GM19397 (cell line): ENCODE results near the gene CLPTM1.
A peak's percentile ranks its signal among the peaks of the same experiment; 100 is the strongest.
"Not testable (repeated sequence)": the region's sequence is repeated elsewhere in the genome, so short reads cannot be mapped to it uniquely, and the experiment has no call there.

Experiments
- ATAC-seq: cut with Tn5 transposase; IDR thresholded peaks from one replicate; pipeline ENCODE4 v1.9.1; 2021; ENCODE audit warnings: mild to moderate bottlenecking, moderate library complexity; ENCODE audit not compliant: unreplicated experiment

CLPTM1 gene, protein sequence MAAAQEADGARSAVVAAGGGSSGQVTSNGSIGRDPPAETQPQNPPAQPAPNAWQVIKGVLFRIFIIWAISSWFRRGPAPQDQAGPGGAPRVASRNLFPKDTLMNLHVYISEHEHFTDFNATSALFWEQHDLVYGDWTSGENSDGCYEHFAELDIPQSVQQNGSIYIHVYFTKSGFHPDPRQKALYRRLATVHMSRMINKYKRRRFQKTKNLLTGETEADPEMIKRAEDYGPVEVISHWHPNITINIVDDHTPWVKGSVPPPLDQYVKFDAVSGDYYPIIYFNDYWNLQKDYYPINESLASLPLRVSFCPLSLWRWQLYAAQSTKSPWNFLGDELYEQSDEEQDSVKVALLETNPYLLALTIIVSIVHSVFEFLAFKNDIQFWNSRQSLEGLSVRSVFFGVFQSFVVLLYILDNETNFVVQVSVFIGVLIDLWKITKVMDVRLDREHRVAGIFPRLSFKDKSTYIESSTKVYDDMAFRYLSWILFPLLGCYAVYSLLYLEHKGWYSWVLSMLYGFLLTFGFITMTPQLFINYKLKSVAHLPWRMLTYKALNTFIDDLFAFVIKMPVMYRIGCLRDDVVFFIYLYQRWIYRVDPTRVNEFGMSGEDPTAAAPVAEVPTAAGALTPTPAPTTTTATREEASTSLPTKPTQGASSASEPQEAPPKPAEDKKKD

GRCh38 chr19:44954649-44955504, at the start of gene CLPTM1:
CLPTM1 (plus strand) TSS chr19:44955380; CDS start chr19:44955396, 16 bp downstream.
- ATAC-seq = peak; percentile 76

DNA sequence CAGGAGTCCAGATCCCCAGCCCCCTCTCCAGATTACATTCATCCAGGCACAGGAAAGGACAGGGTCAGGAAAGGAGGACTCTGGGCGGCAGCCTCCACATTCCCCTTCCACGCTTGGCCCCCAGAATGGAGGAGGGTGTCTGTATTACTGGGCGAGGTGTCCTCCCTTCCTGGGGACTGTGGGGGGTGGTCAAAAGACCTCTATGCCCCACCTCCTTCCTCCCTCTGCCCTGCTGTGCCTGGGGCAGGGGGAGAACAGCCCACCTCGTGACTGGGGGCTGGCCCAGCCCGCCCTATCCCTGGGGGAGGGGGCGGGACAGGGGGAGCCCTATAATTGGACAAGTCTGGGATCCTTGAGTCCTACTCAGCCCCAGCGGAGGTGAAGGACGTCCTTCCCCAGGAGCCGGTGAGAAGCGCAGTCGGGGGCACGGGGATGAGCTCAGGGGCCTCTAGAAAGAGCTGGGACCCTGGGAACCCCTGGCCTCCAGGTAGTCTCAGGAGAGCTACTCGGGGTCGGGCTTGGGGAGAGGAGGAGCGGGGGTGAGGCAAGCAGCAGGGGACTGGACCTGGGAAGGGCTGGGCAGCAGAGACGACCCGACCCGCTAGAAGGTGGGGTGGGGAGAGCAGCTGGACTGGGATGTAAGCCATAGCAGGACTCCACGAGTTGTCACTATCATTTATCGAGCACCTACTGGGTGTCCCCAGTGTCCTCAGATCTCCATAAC, 49.6 kb upstream of the CLPTM1 start, which contains the start of gene APOE:
TSS of gene APOE (plus strand) at position 360 of the 724 bp plus-strand sequence. CDS start 829 bp downstream, outside the sequence.
- no peak for ATAC-seq

- no peak for ATAC-seq
Observed at GRCh38 chr19:44907613-44908012, 47.6 kb upstream of the CLPTM1 start.

DNA sequence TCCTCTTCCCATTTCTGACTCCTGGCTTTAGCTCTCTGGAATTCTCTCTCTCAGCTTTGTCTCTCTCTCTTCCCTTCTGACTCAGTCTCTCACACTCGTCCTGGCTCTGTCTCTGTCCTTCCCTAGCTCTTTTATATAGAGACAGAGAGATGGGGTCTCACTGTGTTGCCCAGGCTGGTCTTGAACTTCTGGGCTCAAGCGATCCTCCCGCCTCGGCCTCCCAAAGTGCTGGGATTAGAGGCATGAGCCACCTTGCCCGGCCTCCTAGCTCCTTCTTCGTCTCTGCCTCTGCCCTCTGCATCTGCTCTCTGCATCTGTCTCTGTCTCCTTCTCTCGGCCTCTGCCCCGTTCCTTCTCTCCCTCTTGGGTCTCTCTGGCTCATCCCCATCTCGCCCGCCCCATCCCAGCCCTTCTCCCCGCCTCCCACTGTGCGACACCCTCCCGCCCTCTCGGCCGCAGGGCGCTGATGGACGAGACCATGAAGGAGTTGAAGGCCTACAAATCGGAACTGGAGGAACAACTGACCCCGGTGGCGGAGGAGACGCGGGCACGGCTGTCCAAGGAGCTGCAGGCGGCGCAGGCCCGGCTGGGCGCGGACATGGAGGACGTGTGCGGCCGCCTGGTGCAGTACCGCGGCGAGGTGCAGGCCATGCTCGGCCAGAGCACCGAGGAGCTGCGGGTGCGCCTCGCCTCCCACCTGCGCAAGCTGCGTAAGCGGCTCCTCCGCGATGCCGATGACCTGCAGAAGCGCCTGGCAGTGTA, 46.9 kb upstream of the CLPTM1 start:
- ATAC-seq = no peak

DNA sequence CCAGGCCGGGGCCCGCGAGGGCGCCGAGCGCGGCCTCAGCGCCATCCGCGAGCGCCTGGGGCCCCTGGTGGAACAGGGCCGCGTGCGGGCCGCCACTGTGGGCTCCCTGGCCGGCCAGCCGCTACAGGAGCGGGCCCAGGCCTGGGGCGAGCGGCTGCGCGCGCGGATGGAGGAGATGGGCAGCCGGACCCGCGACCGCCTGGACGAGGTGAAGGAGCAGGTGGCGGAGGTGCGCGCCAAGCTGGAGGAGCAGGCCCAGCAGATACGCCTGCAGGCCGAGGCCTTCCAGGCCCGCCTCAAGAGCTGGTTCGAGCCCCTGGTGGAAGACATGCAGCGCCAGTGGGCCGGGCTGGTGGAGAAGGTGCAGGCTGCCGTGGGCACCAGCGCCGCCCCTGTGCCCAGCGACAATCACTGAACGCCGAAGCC, 46.3 kb upstream of the CLPTM1 start:
- no peak for ATAC-seq

DNA sequence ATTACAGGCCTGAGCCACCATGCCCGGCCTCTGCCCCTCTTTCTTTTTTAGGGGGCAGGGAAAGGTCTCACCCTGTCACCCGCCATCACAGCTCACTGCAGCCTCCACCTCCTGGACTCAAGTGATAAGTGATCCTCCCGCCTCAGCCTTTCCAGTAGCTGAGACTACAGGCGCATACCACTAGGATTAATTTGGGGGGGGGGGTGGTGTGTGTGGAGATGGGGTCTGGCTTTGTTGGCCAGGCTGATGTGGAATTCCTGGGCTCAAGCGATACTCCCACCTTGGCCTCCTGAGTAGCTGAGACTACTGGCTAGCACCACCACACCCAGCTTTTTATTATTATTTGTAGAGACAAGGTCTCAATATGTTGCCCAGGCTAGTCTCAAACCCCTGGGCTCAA, 45.4 kb upstream of the CLPTM1 start:
- ATAC-seq = no peak

- not testable (repeated sequence) for ATAC-seq
Observed at GRCh38 chr19:44911896-44912295, 43.3 kb upstream of the CLPTM1 start.

DNA sequence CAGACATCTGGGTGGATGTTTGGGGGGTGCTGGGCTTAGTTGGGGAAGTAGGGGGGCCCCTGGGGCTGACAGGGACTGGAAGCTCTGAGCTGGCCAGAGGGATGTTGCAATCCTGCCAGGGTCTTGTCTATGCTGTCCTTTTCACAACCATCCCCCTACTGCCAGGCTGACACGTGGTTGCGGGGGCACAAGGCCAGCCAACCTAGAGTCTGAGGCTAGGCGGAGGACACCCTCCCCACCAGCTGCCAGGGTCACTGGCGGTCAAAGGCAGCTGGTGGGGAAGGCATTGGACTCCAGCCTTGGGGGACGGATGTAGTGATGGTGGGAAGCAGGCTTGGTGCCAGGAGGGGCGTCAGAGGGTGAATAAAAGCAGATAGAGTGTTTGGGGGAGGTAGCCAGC, 42.3 kb upstream of the CLPTM1 start:
- ATAC-seq = no peak

- not testable (repeated sequence) for ATAC-seq
Observed at GRCh38 chr19:44913512-44914432, 41.4 kb upstream of the CLPTM1 start.

GRCh38 chr19:44914433-44915206, 40.6 kb upstream of the CLPTM1 start, which contains the start of gene APOC1:
APOC1 (plus strand) TSS chr19:44914608; CDS start chr19:44914892, 284 bp downstream.
- ATAC-seq = peak; percentile 83

- ATAC-seq = no peak
Observed at GRCh38 chr19:44924243-44924725, 30.9 kb upstream of the CLPTM1 start.

DNA sequence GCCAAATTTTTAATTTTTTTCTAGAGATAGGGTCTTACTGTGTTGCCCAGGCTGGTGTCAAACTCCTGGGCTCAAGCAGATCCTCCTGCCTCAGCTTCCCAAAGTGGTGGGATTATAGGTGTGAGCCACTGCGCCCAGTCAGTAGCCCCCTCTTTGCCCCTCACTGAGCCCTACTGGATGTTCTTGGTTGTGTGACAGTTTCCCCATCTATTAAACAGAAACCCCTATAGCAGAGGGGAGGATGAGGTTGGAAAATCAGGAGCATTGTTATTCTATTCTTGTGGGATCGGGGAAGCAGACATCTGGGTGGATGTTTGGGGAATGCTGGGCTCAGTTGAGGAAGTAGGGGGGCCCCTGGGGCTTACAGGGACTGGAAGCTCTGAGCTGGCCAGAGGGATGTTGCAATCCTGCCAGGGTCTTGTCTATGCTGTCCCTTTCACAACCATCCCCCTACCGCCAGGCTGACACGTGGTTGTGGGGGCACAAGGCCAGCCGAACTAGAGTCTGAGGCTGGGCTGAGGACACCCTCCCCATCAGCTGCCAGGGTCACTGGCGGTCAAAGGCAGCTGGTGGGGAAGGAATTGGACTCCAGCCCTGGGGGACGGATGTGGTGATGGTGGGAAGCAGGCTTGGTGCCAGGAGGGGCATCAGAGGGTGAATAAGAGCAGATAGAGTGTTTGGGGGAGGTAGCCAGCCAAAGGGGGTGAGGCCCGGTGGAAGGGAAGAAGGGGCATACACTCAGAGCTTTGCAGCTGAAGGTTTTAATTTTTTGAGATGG, 29.9 kb upstream of the CLPTM1 start:
- no peak for ATAC-seq

DNA sequence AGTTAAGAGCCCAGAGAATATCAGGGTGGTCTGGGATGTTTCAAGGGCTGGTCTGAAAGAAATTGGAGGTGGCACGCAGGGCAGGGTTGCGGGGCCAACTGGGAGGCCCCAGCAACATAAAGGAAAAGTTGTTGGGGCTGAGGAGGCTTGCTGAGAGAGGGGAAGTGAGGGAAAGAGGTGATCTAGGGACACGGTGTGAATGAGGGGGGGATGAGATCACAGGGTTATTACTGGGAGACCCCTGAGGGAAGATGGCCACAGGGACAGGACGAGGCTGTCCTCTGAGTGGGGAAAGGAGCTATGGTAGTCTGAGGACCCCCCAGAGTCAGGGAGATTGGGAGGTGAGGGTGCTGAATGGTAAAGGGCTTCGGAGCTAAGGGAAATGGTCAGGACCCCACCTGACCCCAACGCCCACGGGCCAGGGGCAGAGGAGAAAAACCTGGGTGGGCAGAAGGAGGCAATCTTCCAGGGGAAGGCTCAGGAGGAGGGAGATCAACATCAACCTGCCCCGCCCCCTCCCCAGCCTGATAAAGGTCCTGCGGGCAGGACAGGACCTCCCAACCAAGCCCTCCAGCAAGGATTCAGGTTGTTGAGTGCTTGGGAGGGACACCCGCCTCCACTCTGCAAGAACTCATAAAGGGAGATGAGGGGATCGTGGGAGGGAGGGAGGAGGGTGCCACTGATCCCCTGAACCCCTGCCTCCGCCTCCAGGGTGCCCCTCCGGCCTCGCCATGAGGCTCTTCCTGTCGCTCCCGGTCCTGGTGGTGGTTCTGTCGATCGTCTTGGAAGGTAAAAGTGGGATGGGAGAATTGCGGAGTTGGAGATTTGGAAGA, 28.7 kb upstream of the CLPTM1 start:
- not testable (repeated sequence) for ATAC-seq

GRCh38 chr19:44927746-44928145, 27.4 kb upstream of the CLPTM1 start:
- no peak for ATAC-seq

DNA sequence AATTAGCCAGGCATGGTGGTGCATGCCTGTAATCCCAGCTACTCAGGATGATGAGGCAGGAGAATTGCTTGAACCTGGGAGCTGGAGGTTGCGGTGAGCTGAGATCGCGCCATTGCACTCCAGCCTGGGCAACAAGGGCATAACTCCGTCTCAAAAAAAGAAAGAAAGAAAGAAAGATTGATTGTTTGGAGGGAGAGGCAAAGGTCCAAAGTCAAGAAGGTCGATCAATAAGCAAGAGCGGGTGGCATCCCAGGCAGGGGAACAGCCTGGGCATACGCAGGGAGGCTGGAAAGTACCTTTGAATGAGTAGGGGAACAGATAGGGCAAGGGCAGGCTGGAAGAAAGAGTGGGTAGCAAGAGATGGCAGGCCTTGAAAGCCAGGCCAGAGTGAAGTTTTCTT, 25.1 kb upstream of the CLPTM1 start:
- ATAC-seq = no peak

DNA sequence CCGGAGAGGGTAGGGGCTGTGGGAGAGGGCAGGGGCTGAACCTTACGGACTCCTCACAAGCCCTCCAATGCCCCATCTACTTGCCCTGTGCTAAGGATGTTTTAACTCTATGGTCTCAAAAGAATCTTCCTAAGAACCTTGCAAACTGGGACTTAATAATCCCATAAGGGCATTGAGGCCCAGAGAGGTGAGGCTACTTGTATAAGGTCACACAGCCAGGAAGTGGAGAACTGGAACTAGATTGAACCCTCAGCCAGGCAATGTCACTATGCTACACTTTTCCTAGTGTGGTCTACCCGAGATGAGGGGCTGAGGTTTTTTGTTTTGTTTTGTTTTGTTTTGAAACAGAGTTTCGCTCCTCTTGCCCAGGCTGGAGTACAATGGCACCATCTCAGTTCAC, 23.6 kb upstream of the CLPTM1 start:
- ATAC-seq = no peak
